ENCODE measurements around the gene NRXN3. TPM values are rescaled to one million over a fixed set of nuclear protein-coding genes. Genes with fewer than 3 reads are reported as not detected.

NRXN3 gene
- total RNA-seq, 4 donors from 2014 or later: 0.04 to 0.16 TPM; not detected in 2

DNA sequence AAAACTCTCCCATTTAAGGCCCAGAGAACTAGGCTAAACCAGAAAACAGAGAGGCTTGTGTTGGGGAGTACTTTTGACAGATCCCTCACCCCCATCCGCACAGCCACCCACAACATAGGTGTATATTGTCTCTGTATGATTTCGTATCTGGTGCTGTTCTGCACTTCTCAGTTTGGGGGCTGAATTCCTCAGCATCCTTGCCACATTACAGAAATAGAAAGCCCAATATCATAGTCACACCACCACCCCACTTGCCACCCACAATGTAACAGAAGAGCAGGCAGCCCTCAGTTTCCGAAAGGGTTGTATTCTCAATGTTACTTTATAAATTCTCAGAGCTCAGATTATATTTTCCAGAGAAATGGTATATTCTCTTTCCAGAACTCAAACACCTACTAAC is 1090.2 kb downstream of the NRXN3 start:
- intact Hi-C loops (cut with DNase I; ENCODE audit: low total_unique reads): no loop called here
- H3K9me3 ChIP-seq: no peaks in the 10 kb centered on the region
- TF ChIP-seq POLR2A (IDR thresholded peaks at IDR 0.05): no peak
- TF ChIP-seq, protein P1, sequence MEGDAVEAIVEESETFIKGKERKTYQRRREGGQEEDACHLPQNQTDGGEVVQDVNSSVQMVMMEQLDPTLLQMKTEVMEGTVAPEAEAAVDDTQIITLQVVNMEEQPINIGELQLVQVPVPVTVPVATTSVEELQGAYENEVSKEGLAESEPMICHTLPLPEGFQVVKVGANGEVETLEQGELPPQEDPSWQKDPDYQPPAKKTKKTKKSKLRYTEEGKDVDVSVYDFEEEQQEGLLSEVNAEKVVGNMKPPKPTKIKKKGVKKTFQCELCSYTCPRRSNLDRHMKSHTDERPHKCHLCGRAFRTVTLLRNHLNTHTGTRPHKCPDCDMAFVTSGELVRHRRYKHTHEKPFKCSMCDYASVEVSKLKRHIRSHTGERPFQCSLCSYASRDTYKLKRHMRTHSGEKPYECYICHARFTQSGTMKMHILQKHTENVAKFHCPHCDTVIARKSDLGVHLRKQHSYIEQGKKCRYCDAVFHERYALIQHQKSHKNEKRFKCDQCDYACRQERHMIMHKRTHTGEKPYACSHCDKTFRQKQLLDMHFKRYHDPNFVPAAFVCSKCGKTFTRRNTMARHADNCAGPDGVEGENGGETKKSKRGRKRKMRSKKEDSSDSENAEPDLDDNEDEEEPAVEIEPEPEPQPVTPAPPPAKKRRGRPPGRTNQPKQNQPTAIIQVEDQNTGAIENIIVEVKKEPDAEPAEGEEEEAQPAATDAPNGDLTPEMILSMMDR (IDR thresholded peaks at IDR 0.05 in 4 of 5, conservative IDR thresholded peaks at IDR 0.05 in 1 of 5): no peak

GRCh38 chr14:79265366-79265946 is 1095.3 kb downstream of the NRXN3 start:
- DNase-seq: no peak
- Histone ChIP-seq H3K27ac (no peak overlapping the region), H3K4me1 (no peaks in the 10 kb centered on the region), H3K27me3 (no peaks in the 10 kb centered on the region), H3K4me3 (no peak overlapping the region), H3K9me3 (no peaks in the 10 kb centered on the region), H3K36me3 (no peaks in the 10 kb centered on the region)
- no peak for ATAC-seq
- intact Hi-C loops (cut with DNase I; ENCODE audit: low total_unique reads) (no loop called here), in situ Hi-C loops (cut with MboI; ENCODE audit: low sequenced_read_pairs in 4 of 4) (no loop called here)
- TF ChIP-seq POLR2A (IDR thresholded peaks at IDR 0.05): no peak
- TF ChIP-seq, protein P1 (IDR thresholded peaks at IDR 0.05 in 4 of 5, conservative IDR thresholded peaks at IDR 0.05 in 1 of 5): no peak

More for the DNA sequence above, 1090.2 kb downstream of the NRXN3 start:
- ATAC-seq: no peak
- no peak overlapping the region for H3K4me3 ChIP-seq
- in situ Hi-C loops (cut with MboI; ENCODE audit: low sequenced_read_pairs in 4 of 4): no loop called here
- no peaks in the 10 kb centered on the region for H3K36me3 ChIP-seq
- no peaks in the 10 kb centered on the region for H3K27me3 ChIP-seq
- H3K27ac ChIP-seq: no peak overlapping the region
- no peak for DNase-seq
- no peaks in the 10 kb centered on the region for H3K4me1 ChIP-seq

- H3K27me3 ChIP-seq: peaks cover 0 to 2% (median 0%) of the 10 kb centered on the region in 3 donors
- intact Hi-C loops (cut with DNase I; ENCODE audit: low total_unique reads): no loop called here
- DNase-seq (no peak), ATAC-seq (no peak)
- no peak overlapping the region for H3K4me3 ChIP-seq
- in situ Hi-C loops (cut with MboI; ENCODE audit: low sequenced_read_pairs in 4 of 4): no loop called here
- TF ChIP-seq POLR2A (IDR thresholded peaks at IDR 0.05): no peak
- TF ChIP-seq, protein P1 (IDR thresholded peaks at IDR 0.05 in 4 of 5, conservative IDR thresholded peaks at IDR 0.05 in 1 of 5): no peak
- H3K4me1 ChIP-seq: no peaks in the 10 kb centered on the region
- H3K36me3 ChIP-seq: no peaks in the 10 kb centered on the region
- H3K27ac ChIP-seq: no peak overlapping the region
- no peaks in the 10 kb centered on the region for H3K9me3 ChIP-seq
Observed at GRCh38 chr14:79270361-79270760, 1100.2 kb downstream of the NRXN3 start.

GRCh38 chr14:79271122-79271521 is 1100.9 kb downstream of the NRXN3 start:
- no peaks in the 10 kb centered on the region for H3K9me3 ChIP-seq
- no peaks in the 10 kb centered on the region for H3K4me1 ChIP-seq
- no peak for TF ChIP-seq POLR2A (IDR thresholded peaks at IDR 0.05)
- TF ChIP-seq, protein P1 (IDR thresholded peaks at IDR 0.05 in 4 of 5, conservative IDR thresholded peaks at IDR 0.05 in 1 of 5): no peak
- no peaks in the 10 kb centered on the region for H3K36me3 ChIP-seq
- H3K27me3 ChIP-seq: peaks cover 0 to 3% (median 0%) of the 10 kb centered on the region in 3 donors
- no peak overlapping the region for H3K27ac ChIP-seq
- no peak overlapping the region for H3K4me3 ChIP-seq
- intact Hi-C loops (cut with DNase I; ENCODE audit: low total_unique reads): no loop called here
- ATAC-seq (no peak), DNase-seq (no peak)
- in situ Hi-C loops (cut with MboI; ENCODE audit: low sequenced_read_pairs in 4 of 4): no loop called here
